GM18520 (cell line): ENCODE results near the gene GAB2.
A peak's percentile ranks its signal among the peaks of the same experiment; 100 is the strongest.
"Not testable (repeated sequence)": the region's sequence is repeated elsewhere in the genome, so short reads cannot be mapped to it uniquely, and the experiment has no call there.

Experiments used
- ATAC-seq: cut with Tn5 transposase; IDR thresholded peaks from one replicate; pipeline ENCODE4 v1.9.1; 2021; ENCODE audit not compliant: unreplicated experiment

Gene GAB2

GRCh38 chr11:78255919-78256318, 161.7 kb downstream of the GAB2 start:
- no peak for ATAC-seq

GRCh38 chr11:78254268-78254667, 163.4 kb downstream of the GAB2 start:
- ATAC-seq, result no peak

- no peak for ATAC-seq
These were observed 163.8 kb downstream of the GAB2 start for GRCh38 chr11:78253797-78254196.

- ATAC-seq, result no peak
These were observed 166.4 kb downstream of the GAB2 start for GRCh38 chr11:78251083-78251775.

GRCh38 chr11:78250099-78250498, 167.5 kb downstream of the GAB2 start:
- ATAC-seq, result no peak

GRCh38 chr11:78248903-78249302, 168.7 kb downstream of the GAB2 start:
- no peak for ATAC-seq

GRCh38 chr11:78248191-78248590, 169.4 kb downstream of the GAB2 start:
- no peak for ATAC-seq

GRCh38 chr11:78244546-78245255, 172.9 kb downstream of the GAB2 start:
- no peak for ATAC-seq

GRCh38 chr11:78244080-78244479, 173.5 kb downstream of the GAB2 start:
- no peak for ATAC-seq

GRCh38 chr11:78241475-78241874, 176.1 kb downstream of the GAB2 start:
- ATAC-seq, result no peak

- ATAC-seq, result no peak
These were observed 177.8 kb downstream of the GAB2 start for GRCh38 chr11:78239781-78240180.

GRCh38 chr11:78237293-78238046, 180.2 kb downstream of the GAB2 start:
- no peak for ATAC-seq

GRCh38 chr11:78234006-78234405, 183.6 kb downstream of the GAB2 start:
- ATAC-seq, result no peak

GRCh38 chr11:78233046-78233445, 184.6 kb downstream of the GAB2 start:
- ATAC-seq, result not testable (repeated sequence)

- ATAC-seq, result no peak
These were observed 185.6 kb downstream of the GAB2 start for GRCh38 chr11:78231962-78232501.

- ATAC-seq, result no peak
These were observed 187.3 kb downstream of the GAB2 start for GRCh38 chr11:78230161-78230877.

- ATAC-seq, result no peak
These were observed 188.5 kb downstream of the GAB2 start for GRCh38 chr11:78229106-78229505.

GRCh38 chr11:78228467-78228866, 189.2 kb downstream of the GAB2 start:
- peak; percentile 49 for ATAC-seq

GRCh38 chr11:78227921-78228320, 189.7 kb downstream of the GAB2 start:
- no peak for ATAC-seq

- ATAC-seq, result no peak
These were observed 190.6 kb downstream of the GAB2 start for GRCh38 chr11:78226684-78227680.
